ENCODE results near the gene INF2.
"Not testable (repeated sequence)": the region's sequence is repeated elsewhere in the genome, so short reads cannot be mapped to it uniquely, and the experiment has no call there.

The INF2 gene

DNA sequence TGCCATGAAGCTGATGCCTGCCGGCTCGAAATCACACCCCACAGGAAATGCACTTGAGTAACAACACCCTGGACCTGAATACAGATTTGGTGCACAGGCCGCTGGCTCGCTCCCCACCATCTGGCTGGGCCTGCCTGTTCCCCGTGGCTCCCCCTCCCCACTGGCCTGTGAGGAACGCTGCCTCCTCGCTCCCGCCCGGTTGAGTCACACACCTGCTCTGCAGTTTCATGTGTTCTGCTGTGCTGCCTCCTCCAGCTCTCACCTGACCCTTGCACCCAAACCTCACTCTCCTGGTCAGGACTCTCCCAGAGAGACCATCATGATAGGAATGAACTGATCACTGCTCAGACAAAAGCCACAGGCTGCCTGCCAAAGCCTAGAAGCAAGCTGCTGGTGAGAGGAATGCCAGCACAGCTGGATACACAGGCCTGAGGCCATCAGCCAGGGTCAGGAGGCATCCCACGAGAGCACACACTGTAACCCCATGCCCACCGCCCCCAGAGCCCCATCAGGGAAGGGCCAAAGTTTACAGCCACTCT is 59.8 kb downstream of the INF2 start:
- H3K27ac Mint-ChIP-seq = no peak overlapping the region

GRCh38 chr14:104750056-104750752 is 60.8 kb downstream of the INF2 start:
- H3K27ac Mint-ChIP-seq = no peak overlapping the region
- no peak overlapping the region for H3K4me3 Mint-ChIP-seq

More for the DNA sequence above, 59.8 kb downstream of the INF2 start:
- Mint-ChIP-seq H3K27me3 (peaks cover 2% of the 10 kb centered on the region), H3K4me1 (ENCODE audit: low read depth) (peaks cover 7% of the 10 kb centered on the region), H3K36me3 (ENCODE audit: low read depth) (peaks cover 15% of the 10 kb centered on the region), H3K4me3 (no peak overlapping the region), H3K9me3 (no peaks in the 10 kb centered on the region)
- intact Hi-C loops (cut with micrococcal nuclease) = no loop called here

GRCh38 chr14:104750753-104751057 is 61.3 kb downstream of the INF2 start:
- H3K4me3 Mint-ChIP-seq, H3K27ac Mint-ChIP-seq, H3K27me3 Mint-ChIP-seq, H3K9me3 Mint-ChIP-seq: not testable (repeated sequence)
- Mint-ChIP-seq H3K4me1 (ENCODE audit: low read depth) (peaks cover 20% of the 10 kb centered on the region), H3K36me3 (ENCODE audit: low read depth) (peaks cover 27% of the 10 kb centered on the region)
- intact Hi-C loops (cut with micrococcal nuclease) = loop anchor here (5.0 kb wide), 1 partner anchor 272 kb away; the partner anchor contains the start of gene CDCA4

More at GRCh38 chr14:104750056-104750752, 60.8 kb downstream of the INF2 start:
- Mint-ChIP-seq H3K4me1 (ENCODE audit: low read depth) (peaks cover 18% of the 10 kb centered on the region), H3K27me3 (peaks cover 2% of the 10 kb centered on the region), H3K36me3 (ENCODE audit: low read depth) (peaks cover 22% of the 10 kb centered on the region), H3K9me3 (no peaks in the 10 kb centered on the region)
- intact Hi-C loops (cut with micrococcal nuclease) = loop anchor here (5.0 kb wide), 1 partner anchor 272 kb away; the partner anchor contains the start of gene CDCA4

DNA sequence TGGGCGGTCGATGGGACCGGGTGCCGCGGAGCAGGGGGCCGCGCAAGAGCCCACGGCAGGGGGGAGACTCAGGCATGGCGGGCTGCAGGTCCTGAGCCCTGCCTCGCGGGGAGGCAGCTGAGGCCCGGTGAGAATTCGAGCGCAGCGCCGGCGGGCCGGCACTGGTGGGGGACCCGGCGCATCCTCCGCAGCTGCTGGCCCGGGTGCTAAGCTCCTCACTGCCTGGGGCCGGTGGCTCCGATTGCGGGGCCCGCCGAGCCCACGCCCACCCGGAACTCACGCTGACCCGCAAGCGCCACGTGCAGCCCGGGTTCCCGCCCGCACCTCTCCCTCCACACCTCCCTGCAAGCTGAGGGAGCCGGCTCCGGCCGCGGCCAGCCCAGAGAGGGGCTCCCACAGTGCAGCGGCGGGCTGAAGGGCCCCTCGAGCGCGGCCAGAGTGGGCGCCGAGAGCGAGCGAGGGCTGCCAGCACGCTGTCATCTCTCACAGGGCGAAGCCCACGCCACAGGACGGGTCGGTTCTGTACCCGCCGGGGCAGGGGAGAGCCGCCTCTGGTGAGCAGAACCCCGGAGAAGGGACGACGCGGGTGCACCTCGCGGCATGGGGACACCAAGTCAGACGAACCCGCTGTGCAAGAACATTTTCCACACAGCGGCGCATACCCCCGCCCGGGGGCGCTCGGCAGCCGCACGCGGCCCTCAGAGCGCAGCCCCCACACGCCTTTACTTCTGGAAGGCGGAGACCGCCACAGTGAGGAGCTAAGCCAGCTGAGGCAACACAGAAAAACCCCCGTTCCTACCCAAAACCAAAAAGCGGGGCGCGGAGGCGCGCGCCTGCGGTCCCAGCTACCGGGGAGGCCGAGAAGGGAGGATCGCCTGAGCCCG is 62.4 kb downstream of the INF2 start:
- peak overlapping the region; percentile 98 for H3K4me3 Mint-ChIP-seq

GRCh38 chr14:104752423-104752734 is 63.0 kb downstream of the INF2 start:
- peak overlapping the region; percentile 98 for H3K4me3 Mint-ChIP-seq
- intact Hi-C loops (cut with micrococcal nuclease) = loop anchor here (2.0 to 5.0 kb wide), 2 partner anchors 34 to 270 kb away; partner anchors contain the start of gene CDCA4
- peaks cover 2% of the 10 kb centered on the region for H3K27me3 Mint-ChIP-seq
- H3K27ac Mint-ChIP-seq = peak overlapping the region; percentile 97
- H3K9me3 Mint-ChIP-seq = no peaks in the 10 kb centered on the region
- H3K36me3 Mint-ChIP-seq (ENCODE audit: low read depth) = peaks cover 44% of the 10 kb centered on the region
- H3K4me1 Mint-ChIP-seq (ENCODE audit: low read depth) = peaks cover 20% of the 10 kb centered on the region

More for the DNA sequence above, 62.4 kb downstream of the INF2 start:
- H3K4me1 Mint-ChIP-seq (ENCODE audit: low read depth) = peaks cover 20% of the 10 kb centered on the region
- peaks cover 2% of the 10 kb centered on the region for H3K27me3 Mint-ChIP-seq
- H3K9me3 Mint-ChIP-seq = no peaks in the 10 kb centered on the region
- intact Hi-C loops (cut with micrococcal nuclease) = loop anchor here (2.0 to 5.0 kb wide), 2 partner anchors 35 to 271 kb away; partner anchors contain the start of gene CDCA4
- H3K36me3 Mint-ChIP-seq (ENCODE audit: low read depth) = peaks cover 38% of the 10 kb centered on the region
- peak overlapping the region; percentile 97 for H3K27ac Mint-ChIP-seq

DNA sequence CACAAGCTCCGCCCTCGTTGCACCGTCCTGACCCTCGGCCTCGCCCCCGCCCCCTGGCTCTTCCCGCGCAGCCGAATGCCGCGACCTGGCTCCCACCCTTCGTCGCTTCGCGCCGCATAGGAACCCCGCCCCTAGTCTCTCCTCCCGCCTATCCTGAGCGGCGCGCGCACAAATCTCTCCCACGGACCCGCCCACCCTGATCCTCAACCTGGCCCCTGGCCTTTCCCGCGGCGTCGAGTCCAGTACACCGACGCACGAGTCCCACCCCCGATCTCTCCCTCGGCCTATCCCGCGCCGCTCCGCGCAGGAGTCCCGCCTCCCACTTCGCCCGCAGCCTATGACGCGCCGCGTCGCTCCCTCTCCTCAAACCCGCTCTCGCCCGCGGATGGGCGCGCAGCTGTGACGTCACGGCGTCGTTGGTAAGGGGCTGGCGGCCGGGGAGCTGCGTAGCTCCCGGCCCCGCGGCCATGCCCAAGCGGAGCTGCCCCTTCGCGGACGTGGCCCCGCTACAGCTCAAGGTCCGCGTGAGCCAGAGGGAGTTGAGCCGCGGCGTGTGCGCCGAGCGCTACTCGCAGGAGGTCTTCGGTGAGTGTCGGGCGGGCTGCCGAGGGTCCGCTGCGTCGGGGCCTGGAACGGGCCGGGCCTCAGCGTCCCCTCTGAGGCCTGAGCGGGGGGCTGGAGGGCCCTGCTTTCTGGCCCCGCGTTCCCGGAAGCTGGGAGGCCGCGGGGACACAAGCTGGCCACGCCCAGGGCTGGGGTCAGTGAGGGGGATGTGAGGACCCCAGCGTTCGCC is 63.5 kb downstream of the INF2 start, which contains the start of gene SIVA1:
TSS of gene SIVA1 (plus strand) at position 413 of the 793 bp plus-strand sequence. CDS start at position 468, 55 bp downstream.
- Mint-ChIP-seq H3K9me3 (no peaks in the 10 kb centered on the region), H3K27me3 (peaks cover 2% of the 10 kb centered on the region), H3K4me1 (ENCODE audit: low read depth) (peaks cover 20% of the 10 kb centered on the region), H3K36me3 (ENCODE audit: low read depth) (peaks cover 49% of the 10 kb centered on the region), H3K4me3 (peak within 1 kb of the TSS; percentile 98), H3K27ac (peak within 1 kb of the TSS; percentile 97)
- intact Hi-C loops (cut with micrococcal nuclease) = loop anchor here (1.0 to 5.0 kb wide), 3 partner anchors 29 to 269 kb away; partner anchors contain the start of genes ADSS1 and CDCA4

- peak overlapping the region; percentile 97 for H3K27ac Mint-ChIP-seq
- intact Hi-C loops (cut with micrococcal nuclease) = loop anchor here (1.0 to 5.0 kb wide), 3 partner anchors 29 to 269 kb away; partner anchors contain the start of genes ADSS1 and CDCA4
Observed at GRCh38 chr14:104753528-104754212, 64.3 kb downstream of the INF2 start.

DNA sequence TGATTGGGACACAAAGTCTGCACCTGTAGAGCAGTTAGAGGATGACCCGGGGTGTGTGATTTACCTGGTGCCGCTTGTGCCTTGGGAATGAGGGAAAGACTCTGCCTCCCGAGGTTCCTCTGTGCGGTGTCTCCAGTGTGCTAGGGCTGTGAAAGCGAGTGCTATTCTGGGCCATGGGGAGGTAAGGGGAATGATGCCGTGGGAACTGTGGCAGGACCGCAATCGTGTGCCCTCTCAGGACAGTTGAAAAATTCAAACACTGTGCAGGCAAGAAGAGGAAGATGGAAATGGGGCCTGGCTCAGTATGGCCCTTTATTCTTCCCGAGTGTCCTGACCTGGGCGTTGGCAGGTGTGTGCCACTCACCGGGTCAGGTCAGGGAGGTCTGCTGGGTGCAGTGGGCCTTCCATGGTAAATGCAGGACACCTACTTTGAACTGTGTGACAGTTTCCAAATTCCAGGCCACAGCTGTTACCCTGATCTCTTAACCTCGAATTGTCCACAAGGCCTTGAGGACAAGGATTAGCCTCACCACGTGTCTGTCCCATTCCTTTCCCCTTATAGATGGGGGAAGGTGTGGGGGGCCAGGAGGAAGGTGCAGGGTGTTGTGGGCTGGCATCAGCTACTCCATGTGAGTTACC is 64.9 kb downstream of the INF2 start:
- peak overlapping the region; percentile 97 for H3K27ac Mint-ChIP-seq
- peaks cover 20% of the 10 kb centered on the region for H3K4me1 Mint-ChIP-seq (ENCODE audit: low read depth)
- H3K9me3 Mint-ChIP-seq = no peaks in the 10 kb centered on the region
- peak overlapping the region; percentile 98 for H3K4me3 Mint-ChIP-seq
- H3K27me3 Mint-ChIP-seq = no peaks in the 10 kb centered on the region
- peaks cover 63% of the 10 kb centered on the region for H3K36me3 Mint-ChIP-seq (ENCODE audit: low read depth)
- intact Hi-C loops (cut with micrococcal nuclease) = loop anchor here (5.0 kb wide), 1 partner anchor 268 kb away; the partner anchor contains the start of gene CDCA4

More at GRCh38 chr14:104753528-104754212, 64.3 kb downstream of the INF2 start:
- Mint-ChIP-seq H3K4me3 (peak overlapping the region; percentile 98), H3K4me1 (ENCODE audit: low read depth) (peaks cover 20% of the 10 kb centered on the region), H3K36me3 (ENCODE audit: low read depth) (peaks cover 57% of the 10 kb centered on the region), H3K9me3 (no peaks in the 10 kb centered on the region), H3K27me3 (peaks cover 2% of the 10 kb centered on the region)

DNA sequence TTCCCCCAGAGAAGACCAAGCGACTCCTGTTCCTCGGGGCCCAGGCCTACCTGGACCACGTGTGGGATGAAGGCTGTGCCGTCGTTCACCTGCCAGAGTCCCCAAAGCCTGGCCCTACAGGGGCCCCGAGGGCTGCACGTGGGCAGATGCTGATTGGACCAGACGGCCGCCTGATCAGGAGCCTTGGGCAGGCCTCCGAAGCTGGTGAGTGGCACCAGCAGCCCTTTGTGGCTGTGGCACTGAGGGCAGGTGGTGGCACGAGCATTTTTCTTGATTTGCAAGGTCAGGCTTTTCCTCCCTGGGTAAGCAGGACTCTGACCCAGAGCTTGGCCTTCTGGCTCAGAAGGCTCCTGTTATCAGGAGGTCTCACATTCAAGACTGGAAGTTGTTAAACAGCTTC is 66.2 kb downstream of the INF2 start:
- Mint-ChIP-seq H3K4me3 (no peak overlapping the region), H3K27ac (no peak overlapping the region), H3K9me3 (no peaks in the 10 kb centered on the region), H3K27me3 (no peaks in the 10 kb centered on the region), H3K4me1 (ENCODE audit: low read depth) (peaks cover 20% of the 10 kb centered on the region), H3K36me3 (ENCODE audit: low read depth) (peaks cover 76% of the 10 kb centered on the region)
- intact Hi-C loops (cut with micrococcal nuclease) = no loop called here

DNA sequence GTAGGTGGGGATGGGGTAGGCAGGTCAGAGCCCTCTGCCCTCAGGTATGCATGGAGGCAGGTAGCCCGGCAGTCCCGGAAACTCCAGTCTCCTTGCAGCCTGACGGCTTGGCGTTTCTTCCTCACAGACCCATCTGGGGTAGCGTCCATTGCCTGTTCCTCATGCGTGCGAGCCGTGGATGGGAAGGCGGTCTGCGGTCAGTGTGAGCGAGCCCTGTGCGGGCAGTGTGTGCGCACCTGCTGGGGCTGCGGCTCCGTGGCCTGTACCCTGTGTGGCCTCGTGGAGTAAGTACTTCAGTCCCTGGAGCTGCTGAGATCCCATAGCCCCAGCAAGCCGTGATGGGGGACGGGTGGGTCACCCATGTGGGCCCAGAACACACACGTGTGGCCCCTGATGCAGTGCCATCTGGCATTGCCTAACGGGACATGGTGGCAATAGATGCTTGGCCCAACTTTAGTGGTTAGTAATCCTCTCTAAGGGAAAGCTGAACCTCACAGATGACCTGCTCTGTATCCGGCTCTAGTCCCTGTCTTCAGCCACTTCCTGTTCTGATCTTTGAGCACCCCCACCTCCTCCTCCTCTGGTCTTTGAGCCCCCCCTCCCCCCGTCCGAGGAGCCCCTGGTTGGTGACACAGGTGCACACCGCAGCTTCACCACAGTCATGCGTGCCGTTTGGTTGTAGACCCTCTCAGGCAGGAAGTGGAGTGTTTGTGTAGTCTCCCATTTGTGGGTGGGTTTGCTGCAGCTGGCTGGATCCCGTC is 67.2 kb downstream of the INF2 start:
- no peak overlapping the region for H3K27ac Mint-ChIP-seq
- H3K4me1 Mint-ChIP-seq (ENCODE audit: low read depth) = peaks cover 20% of the 10 kb centered on the region
- intact Hi-C loops (cut with micrococcal nuclease) = no loop called here
- no peak overlapping the region for H3K4me3 Mint-ChIP-seq
- no peaks in the 10 kb centered on the region for H3K9me3 Mint-ChIP-seq
- no peaks in the 10 kb centered on the region for H3K27me3 Mint-ChIP-seq
- H3K36me3 Mint-ChIP-seq (ENCODE audit: low read depth) = peaks cover 86% of the 10 kb centered on the region

- intact Hi-C loops (cut with micrococcal nuclease) = no loop called here
- Mint-ChIP-seq H3K4me1 (ENCODE audit: low read depth) (peaks cover 20% of the 10 kb centered on the region), H3K27ac (no peak overlapping the region), H3K36me3 (ENCODE audit: low read depth) (peaks cover 91% of the 10 kb centered on the region), H3K9me3 (no peaks in the 10 kb centered on the region), H3K27me3 (no peaks in the 10 kb centered on the region), H3K4me3 (no peak overlapping the region)
Observed at GRCh38 chr14:104757238-104757585, 67.8 kb downstream of the INF2 start.
